DMS153 (cell line): ENCODE results near the gene SLC39A2.
"Not testable (repeated sequence)": the region's sequence is repeated elsewhere in the genome, so short reads cannot be mapped to it uniquely, and the experiment has no call there.

ENCODE experiments used
- DNase-seq: peaks from one replicate; lab custom pipeline; 2025; lab: John Stamatoyannopoulos, UW

The SLC39A2 gene

GRCh38 chr14:21025371-21026273, 26.5 kb downstream of the SLC39A2 start:
- DNase-seq, result no peak

GRCh38 chr14:21026274-21026987, 27.3 kb downstream of the SLC39A2 start:
- no peak for DNase-seq

GRCh38 chr14:21026988-21027315, 27.9 kb downstream of the SLC39A2 start:
- DNase-seq, result no peak

- no peak for DNase-seq
These were observed 30.8 kb downstream of the SLC39A2 start, which contains the start of gene TPPP2 for GRCh38 chr14:21029917-21030316. TPPP2 (plus strand) TSS chr14:21030217; CDS start chr14:21030582, 365 bp downstream.

GRCh38 chr14:21030531-21030930, 31.4 kb downstream of the SLC39A2 start:
- DNase-seq, result no peak

- DNase-seq, result no peak
These were observed 33.4 kb downstream of the SLC39A2 start for GRCh38 chr14:21032326-21033132.

- no peak for DNase-seq
These were observed 34.1 kb downstream of the SLC39A2 start for GRCh38 chr14:21033133-21033698.

GRCh38 chr14:21034707-21035106, 35.6 kb downstream of the SLC39A2 start, which contains the start of gene RNASE13:
RNASE13 (minus strand) TSS chr14:21034807; CDS start chr14:21034288, 519 bp downstream.
- no peak for DNase-seq

- no peak for DNase-seq
These were observed 37.7 kb downstream of the SLC39A2 start for GRCh38 chr14:21036751-21037150.

GRCh38 chr14:21037156-21037555, 38.1 kb downstream of the SLC39A2 start:
- DNase-seq, result no peak

GRCh38 chr14:21038441-21039422, 39.6 kb downstream of the SLC39A2 start:
- DNase-seq, result peak; percentile 36

- DNase-seq, result peak; percentile 55
These were observed 40.7 kb downstream of the SLC39A2 start for GRCh38 chr14:21039585-21040369.

- no peak for DNase-seq
These were observed 41.4 kb downstream of the SLC39A2 start for GRCh38 chr14:21040370-21040925.

GRCh38 chr14:21040941-21041340, 41.8 kb downstream of the SLC39A2 start:
- not testable (repeated sequence) for DNase-seq

- peak; percentile 1 for DNase-seq
These were observed 42.8 kb downstream of the SLC39A2 start, which contains the start of gene RNASE7 for GRCh38 chr14:21041676-21042433. RNASE7 (plus strand) TSS chr14:21042362; CDS start chr14:21042993, 631 bp downstream.

GRCh38 chr14:21042918-21043317, 43.8 kb downstream of the SLC39A2 start:
- no peak for DNase-seq

GRCh38 chr14:21043387-21043973, 44.4 kb downstream of the SLC39A2 start:
- DNase-seq, result peak; percentile 2

GRCh38 chr14:21043974-21044618, 45.0 kb downstream of the SLC39A2 start:
- peak; percentile 20 for DNase-seq
